HG03439 (cell line): ENCODE results near the gene ALS2.
"Not testable (repeated sequence)": the region's sequence is repeated elsewhere in the genome, so short reads cannot be mapped to it uniquely, and the experiment has no call there.

Source experiments
- ATAC-seq: cut with Tn5 transposase; IDR thresholded peaks from one replicate; pipeline ENCODE4 v1.9.1; 2021; ENCODE audit warnings: mild to moderate bottlenecking, moderate library complexity; ENCODE audit not compliant: unreplicated experiment

Gene ALS2

GRCh38 chr2:201794294-201794693 lies 13.6 kb upstream of the ALS2 start:
- ATAC-seq: no peak

GRCh38 chr2:201793631-201794030 lies 12.9 kb upstream of the ALS2 start:
- no peak for ATAC-seq

- ATAC-seq: no peak
Measured at GRCh38 chr2:201790989-201791388, 10.3 kb upstream of the ALS2 start.

GRCh38 chr2:201790291-201790690 lies 9.6 kb upstream of the ALS2 start:
- ATAC-seq: no peak

- ATAC-seq: no peak
Measured at GRCh38 chr2:201789395-201789794, 8.7 kb upstream of the ALS2 start.

- no peak for ATAC-seq
Measured at GRCh38 chr2:201788371-201788770, 7.6 kb upstream of the ALS2 start.

- no peak for ATAC-seq
Measured at GRCh38 chr2:201786471-201786870, 5.7 kb upstream of the ALS2 start.

GRCh38 chr2:201785135-201785534 lies 4.4 kb upstream of the ALS2 start:
- no peak for ATAC-seq

- no peak for ATAC-seq
Measured at GRCh38 chr2:201784563-201784962, 3.8 kb upstream of the ALS2 start.

GRCh38 chr2:201781557-201782051 lies 871 bp upstream of the ALS2 start:
- ATAC-seq: no peak

GRCh38 chr2:201779901-201780673 lies 646 bp downstream of the ALS2 start:
- ATAC-seq: no peak

- no peak for ATAC-seq
Measured at GRCh38 chr2:201777869-201778268, 2.9 kb downstream of the ALS2 start.

GRCh38 chr2:201777043-201777442 lies 3.7 kb downstream of the ALS2 start:
- ATAC-seq: no peak

- no peak for ATAC-seq
Measured at GRCh38 chr2:201775326-201775725, 5.4 kb downstream of the ALS2 start.

GRCh38 chr2:201774546-201774945 lies 6.2 kb downstream of the ALS2 start:
- ATAC-seq: no peak

GRCh38 chr2:201773990-201774389 lies 6.7 kb downstream of the ALS2 start:
- ATAC-seq: no peak

GRCh38 chr2:201769666-201770373 lies 10.9 kb downstream of the ALS2 start:
- no peak for ATAC-seq

GRCh38 chr2:201768918-201769317 lies 11.8 kb downstream of the ALS2 start:
- no peak for ATAC-seq

GRCh38 chr2:201765799-201766198 lies 14.9 kb downstream of the ALS2 start:
- no peak for ATAC-seq

GRCh38 chr2:201764469-201764868 lies 16.3 kb downstream of the ALS2 start:
- ATAC-seq: not testable (repeated sequence)

- no peak for ATAC-seq
Measured at GRCh38 chr2:201761101-201761500, 19.6 kb downstream of the ALS2 start.

GRCh38 chr2:201759567-201759966 lies 21.2 kb downstream of the ALS2 start:
- ATAC-seq: no peak
